Smooth muscle cell (in vitro differentiated cells): ENCODE measurements around the gene CTSF. TPM values are rescaled to one million over a fixed set of nuclear protein-coding genes. Genes with fewer than 3 reads are reported as not detected.

ENCODE experiments used
- DNase-seq: peaks from one replicate; lab custom pipeline; 2025; ENCODE audit not compliant: unreplicated experiment; lab: John Stamatoyannopoulos, UW
- H2AFZ ChIP-seq: fragments of 200-600 bp; sonication (generic); 2 replicates; pipeline ENCODE4 v1.6.0; 2016; ENCODE audit warnings: antibody characterized with exemption, low read depth, mild to moderate bottlenecking
- H3F3A ChIP-seq: fragments of 200-600 bp; sonication (generic); 2 replicates; pipeline ENCODE4 v1.6.0; 2017; ENCODE audit warnings: antibody characterized with exemption, low read depth
- H3K27ac ChIP-seq: fragments of 200-600 bp; sonication (generic); 2 replicates; pipeline ENCODE4 v1.5.1; 2016; ENCODE audit warnings: low read depth, mild to moderate bottlenecking
- H3K27me3 ChIP-seq: fragments of 200-600 bp; sonication (generic); 2 replicates; pipeline ENCODE4 v1.6.1; 2016; ENCODE audit warnings: low read depth, mild to moderate bottlenecking
- H3K36me3 ChIP-seq: fragments of 200-600 bp; sonication (generic); 2 replicates; pipeline ENCODE4 v1.5.1; 2016; ENCODE audit warnings: low read depth
- H3K4me1 ChIP-seq: fragments of 200-600 bp; sonication (generic); 2 replicates; pipeline ENCODE4 v1.5.1; 2016; ENCODE audit warnings: low read depth
- H3K4me2 ChIP-seq: fragments of 200-600 bp; sonication (generic); 2 replicates; pipeline ENCODE4 v1.6.0; 2016; ENCODE audit warnings: mild to moderate bottlenecking
- H3K4me3 ChIP-seq: fragments of 200-600 bp; sonication (generic); 2 replicates; pipeline ENCODE4 v1.5.1; 2016; ENCODE audit warnings: mild to moderate bottlenecking
- H3K79me2 ChIP-seq: fragments of 200-600 bp; sonication (generic); 2 replicates; pipeline ENCODE4 v1.6.0; 2016; ENCODE audit warnings: low read depth, mild to moderate bottlenecking
- H3K9ac ChIP-seq: fragments of 200-600 bp; sonication (generic); 2 replicates; pipeline ENCODE4 v1.6.0; 2016; ENCODE audit warnings: low read depth
- H3K9me3 ChIP-seq: fragments of 200-600 bp; sonication (generic); replicated peaks from 2 replicates; pipeline ENCODE4 v1.5.1; 2016; ENCODE audit warnings: low read depth
- H4K20me1 ChIP-seq: fragments of 200-600 bp; sonication (generic); 2 replicates; pipeline ENCODE4 v1.6.0; 2016; ENCODE audit warnings: low read depth
- WGBS: methylation state at CpG from one replicate; pipeline ENCODE4 v1.1.7; 2016; ENCODE audit warnings: low lambda C conversion rate; 5-methylcytosine and 5-hydroxymethylcytosine counted together
- polyA plus RNA-seq: library from polyadenylated mRNA; unstranded; fragments of >200 nt; fragmentation: Nextera tagmentation; extraction: Ambion mirVana; gene quantifications from 2 replicates; pipeline ENCODE4 v1.2.1, GENCODE V29; 2016
- total RNA-seq: library from RNA; depleted of rRNA; stranded (reverse); fragments of >200 nt; gene quantifications from 2 replicates; pipeline ENCODE4 v1.2.3, GENCODE V29; 2014
- TF ChIP-seq, protein P1 (sequence below): fragments of 200-600 bp; sonication (generic); IDR thresholded peaks from 2 replicates; pipeline ENCODE4 v1.5.1; 2017; ENCODE audit warnings: borderline replicate concordance, mild to moderate bottlenecking, antibody characterized with exemption; ENCODE audit not compliant: insufficient read depth, poor library complexity, severe bottlenecking

Gene CTSF
- total and polyA plus RNA-seq, 2 experiments from 2014 or later: 0.45 to 0.62 TPM

DNA sequence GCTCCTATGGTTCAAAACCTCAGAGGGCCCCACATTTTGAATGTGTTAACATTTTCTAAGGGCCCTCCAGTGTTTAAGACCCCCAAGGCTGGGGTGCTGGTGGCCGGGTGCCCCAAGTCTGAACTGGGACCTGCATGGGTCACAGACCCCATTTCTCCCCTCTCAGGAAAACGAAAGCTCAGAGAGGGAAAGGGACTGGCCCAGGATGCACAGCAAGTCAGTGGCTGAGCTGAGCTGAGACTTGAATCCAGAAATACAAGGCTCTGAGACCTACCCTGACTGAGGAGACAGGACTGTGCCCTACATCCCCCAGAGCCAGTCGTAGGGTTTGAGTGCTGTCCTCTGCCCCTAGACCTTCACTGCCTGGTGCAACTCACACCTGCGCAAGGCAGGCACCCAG lies 17.5 kb downstream of the CTSF start:
- no peaks in the 10 kb centered on the region for H4K20me1 ChIP-seq
- WGBS: 91% methylated on average over 4 of the region's 4 CpGs
- no peak overlapping the region for H2AFZ ChIP-seq
- H3K79me2 ChIP-seq: no peaks in the 10 kb centered on the region
- peaks cover 5% of the 10 kb centered on the region for H3K4me1 ChIP-seq
- no peaks in the 10 kb centered on the region for H3K36me3 ChIP-seq
- H3K9ac ChIP-seq: no peak overlapping the region
- no peaks in the 10 kb centered on the region for H3K27me3 ChIP-seq
- H3F3A ChIP-seq: peaks cover 17% of the 10 kb centered on the region
- H3K27ac ChIP-seq: no peak overlapping the region
- H3K9me3 ChIP-seq: no peaks in the 10 kb centered on the region
- no peak for DNase-seq
- TF ChIP-seq, protein P1, sequence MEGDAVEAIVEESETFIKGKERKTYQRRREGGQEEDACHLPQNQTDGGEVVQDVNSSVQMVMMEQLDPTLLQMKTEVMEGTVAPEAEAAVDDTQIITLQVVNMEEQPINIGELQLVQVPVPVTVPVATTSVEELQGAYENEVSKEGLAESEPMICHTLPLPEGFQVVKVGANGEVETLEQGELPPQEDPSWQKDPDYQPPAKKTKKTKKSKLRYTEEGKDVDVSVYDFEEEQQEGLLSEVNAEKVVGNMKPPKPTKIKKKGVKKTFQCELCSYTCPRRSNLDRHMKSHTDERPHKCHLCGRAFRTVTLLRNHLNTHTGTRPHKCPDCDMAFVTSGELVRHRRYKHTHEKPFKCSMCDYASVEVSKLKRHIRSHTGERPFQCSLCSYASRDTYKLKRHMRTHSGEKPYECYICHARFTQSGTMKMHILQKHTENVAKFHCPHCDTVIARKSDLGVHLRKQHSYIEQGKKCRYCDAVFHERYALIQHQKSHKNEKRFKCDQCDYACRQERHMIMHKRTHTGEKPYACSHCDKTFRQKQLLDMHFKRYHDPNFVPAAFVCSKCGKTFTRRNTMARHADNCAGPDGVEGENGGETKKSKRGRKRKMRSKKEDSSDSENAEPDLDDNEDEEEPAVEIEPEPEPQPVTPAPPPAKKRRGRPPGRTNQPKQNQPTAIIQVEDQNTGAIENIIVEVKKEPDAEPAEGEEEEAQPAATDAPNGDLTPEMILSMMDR: no peak
- H3K4me3 ChIP-seq: no peak overlapping the region
- H3K4me2 ChIP-seq: no peak overlapping the region

DNA sequence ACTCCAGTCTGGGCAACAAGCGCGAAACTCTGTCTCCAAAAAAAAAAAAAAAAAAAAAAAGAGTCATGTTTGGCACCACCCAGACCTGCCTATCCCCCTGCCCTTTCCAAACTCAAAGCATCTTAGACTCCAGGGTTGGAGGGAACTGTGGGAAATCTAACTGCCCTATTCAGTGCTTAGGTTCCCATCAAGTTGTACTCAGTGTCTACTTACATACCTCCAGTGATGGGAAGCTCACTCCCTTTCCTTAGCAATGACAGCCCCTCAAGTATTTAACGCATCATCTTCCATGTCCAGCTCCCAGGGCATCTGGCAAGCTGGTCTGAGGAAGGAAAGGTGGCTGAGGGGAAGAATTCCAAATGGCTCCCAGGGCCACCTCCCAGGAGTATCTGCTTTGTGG lies 18.7 kb downstream of the CTSF start:
- no peak overlapping the region for H2AFZ ChIP-seq
- peaks cover 13% of the 10 kb centered on the region for H3K4me1 ChIP-seq
- H3K79me2 ChIP-seq: peaks cover 6% of the 10 kb centered on the region
- no peak overlapping the region for H3K27ac ChIP-seq
- no peaks in the 10 kb centered on the region for H3K36me3 ChIP-seq
- H3K27me3 ChIP-seq: no peaks in the 10 kb centered on the region
- no peaks in the 10 kb centered on the region for H3K9me3 ChIP-seq
- TF ChIP-seq, protein P1: no peak
- no peak overlapping the region for H3K9ac ChIP-seq
- no peak for DNase-seq
- H3K4me3 ChIP-seq: no peak overlapping the region
- peaks cover 17% of the 10 kb centered on the region for H3F3A ChIP-seq
- H3K4me2 ChIP-seq: no peak overlapping the region
- WGBS: 90% methylated on average over 3 of the region's 3 CpGs
- H4K20me1 ChIP-seq: no peaks in the 10 kb centered on the region

DNA sequence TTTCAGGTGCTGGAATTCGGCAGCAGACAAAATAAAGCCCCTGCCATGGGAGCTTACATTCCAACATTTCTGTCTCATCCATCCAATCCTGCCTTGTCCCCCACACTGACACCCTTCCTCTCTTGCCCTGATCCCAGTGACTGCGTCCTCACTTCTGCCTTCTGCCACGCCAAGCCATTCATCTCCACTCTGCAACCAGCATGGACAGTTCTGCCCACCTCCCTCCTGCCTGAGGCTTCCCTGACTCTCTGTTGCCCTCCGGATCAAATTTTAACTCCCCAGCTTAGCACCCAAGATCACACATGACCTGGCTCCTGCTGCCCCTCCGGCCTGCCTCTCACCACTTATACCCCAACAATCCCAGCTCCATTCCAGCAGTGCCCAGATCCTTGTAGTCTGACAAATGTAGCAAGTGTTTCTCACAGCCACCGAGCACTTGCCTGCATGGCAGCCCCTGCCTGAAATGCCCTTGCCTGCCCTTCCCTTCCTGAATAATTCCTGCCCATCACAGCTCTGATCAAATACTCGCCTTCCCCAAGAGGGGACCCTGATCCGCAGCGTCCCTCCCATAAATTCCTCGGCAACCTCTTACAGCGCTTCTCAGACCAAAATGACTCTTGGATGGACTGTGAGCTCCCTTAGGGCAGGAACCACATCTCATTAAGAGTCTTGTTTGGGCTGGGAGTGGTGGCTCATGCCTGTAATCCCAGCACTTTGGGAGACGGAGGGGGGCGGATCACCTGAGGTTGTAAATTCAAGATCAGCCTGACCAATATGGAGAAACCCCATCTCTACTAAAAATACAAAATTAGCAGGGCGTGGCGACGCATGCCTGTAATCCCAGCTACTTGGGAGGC lies 19.4 kb downstream of the CTSF start:
- H3K9me3 ChIP-seq: no peaks in the 10 kb centered on the region
- H3K4me2 ChIP-seq: no peak overlapping the region
- H3F3A ChIP-seq: peaks cover 17% of the 10 kb centered on the region
- H3K4me3 ChIP-seq: no peak overlapping the region
- H3K9ac ChIP-seq: no peak overlapping the region
- no peaks in the 10 kb centered on the region for H3K36me3 ChIP-seq
- peaks cover 6% of the 10 kb centered on the region for H3K79me2 ChIP-seq
- WGBS: 69% methylated on average over 16 of the region's 16 CpGs
- H2AFZ ChIP-seq: no peak overlapping the region
- TF ChIP-seq, protein P1: no peak
- no peaks in the 10 kb centered on the region for H3K27me3 ChIP-seq
- no peaks in the 10 kb centered on the region for H4K20me1 ChIP-seq
- H3K4me1 ChIP-seq: peaks cover 13% of the 10 kb centered on the region
- H3K27ac ChIP-seq: no peak overlapping the region
- DNase-seq: no peak

DNA sequence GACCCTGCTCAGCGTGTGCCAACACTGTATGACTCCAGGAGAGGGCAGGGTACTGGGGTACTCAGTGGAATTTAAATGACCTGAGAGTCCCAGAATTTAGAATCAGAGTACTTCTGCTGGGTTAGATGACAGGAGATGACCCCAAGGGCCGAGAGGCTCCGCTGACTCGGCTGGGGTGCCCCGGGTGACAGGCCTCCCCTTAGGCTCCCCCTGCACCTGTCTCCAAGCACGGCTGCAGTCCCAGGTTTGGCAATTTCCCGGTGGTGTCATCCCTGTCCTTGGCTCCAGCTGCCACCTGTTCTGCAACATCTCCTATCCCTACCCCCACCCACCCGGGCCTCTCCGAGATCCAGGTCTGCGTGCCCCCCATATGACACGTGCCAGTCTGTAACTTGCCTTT lies 20.4 kb downstream of the CTSF start:
- DNase-seq: no peak
- H3K27ac ChIP-seq: no peak overlapping the region

More for the DNA sequence above, 20.4 kb downstream of the CTSF start:
- H2AFZ ChIP-seq: no peak overlapping the region
- TF ChIP-seq, protein P1: no peak
- H3K4me2 ChIP-seq: no peak overlapping the region
- no peak overlapping the region for H3K9ac ChIP-seq
- H3K27me3 ChIP-seq: no peaks in the 10 kb centered on the region
- WGBS: 86% methylated on average over 10 of the region's 11 CpGs
- H3K79me2 ChIP-seq: peaks cover 6% of the 10 kb centered on the region
- no peaks in the 10 kb centered on the region for H3K9me3 ChIP-seq
- H3K4me1 ChIP-seq: peaks cover 13% of the 10 kb centered on the region
- no peak overlapping the region for H3K4me3 ChIP-seq
- no peaks in the 10 kb centered on the region for H3K36me3 ChIP-seq
- H4K20me1 ChIP-seq: no peaks in the 10 kb centered on the region
- H3F3A ChIP-seq: peaks cover 17% of the 10 kb centered on the region
